ENCODE data around the gene PPP1R9A. TPM values are rescaled to one million over a fixed set of nuclear protein-coding genes. Genes with fewer than 3 reads are reported as not detected.

PPP1R9A gene
- 10 to 100 TPM in 3 of 4 donors, 1 to 10 TPM in 1; 4.7 to 23.9 (median 11.8) TPM for total RNA-seq

DNA sequence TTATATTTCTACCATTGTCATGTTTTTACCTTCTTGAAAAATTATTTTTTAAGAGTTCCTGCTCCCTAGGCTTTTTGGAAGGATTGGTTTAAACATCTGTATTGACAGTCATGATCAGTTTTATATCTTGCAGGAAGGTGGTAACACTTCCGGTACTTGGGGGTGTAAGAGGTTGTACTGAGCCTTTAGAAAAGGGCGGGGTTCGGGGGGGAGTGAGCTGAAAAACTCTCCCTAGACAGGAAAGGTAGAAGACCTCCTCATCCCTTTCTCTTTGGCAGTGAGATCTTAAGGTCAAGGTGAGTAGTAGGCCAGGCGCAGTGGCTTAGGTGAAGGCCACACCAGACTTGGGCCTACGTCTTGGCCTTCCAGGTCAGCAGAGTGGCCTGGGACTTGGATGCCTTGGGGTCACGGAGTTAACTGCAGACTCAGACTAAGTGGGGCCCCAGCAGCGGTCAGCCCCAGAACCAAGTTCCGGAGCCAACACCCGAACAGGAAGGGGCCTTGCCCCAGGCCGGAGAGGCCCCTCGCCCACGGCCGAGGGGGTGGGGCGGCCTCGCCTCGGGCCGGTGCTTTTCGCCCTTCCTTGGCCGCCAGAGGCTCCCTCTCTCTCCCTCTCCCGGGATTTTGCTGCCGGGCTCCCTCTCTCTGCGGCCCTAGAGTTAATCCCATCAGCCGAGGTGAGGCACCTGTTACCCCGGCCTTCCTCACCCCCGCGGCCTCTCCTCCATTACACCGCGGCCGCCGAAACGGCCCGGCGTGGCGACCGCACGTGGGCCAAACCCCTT lies at the start of gene PPP1R9A:
Gene PPP1R9A (plus strand): TSS at position 569 of the 785 bp plus-strand sequence. CDS start 2,520 bp downstream, outside the sequence.
- H3K4me3 ChIP-seq = peak within 1 kb of the TSS; percentile 36 to 78 (median 52)
- H3K9me3 ChIP-seq = no peaks in the 10 kb centered on the region
- H3K27ac ChIP-seq = peak within 1 kb of the TSS; percentile 43 to 68 (median 54)
- H3K27me3 ChIP-seq = no peaks in the 10 kb centered on the region
- DNase-seq = peak in 2 of 3 donors; percentile 53 to 72
- no peaks in the 10 kb centered on the region for H3K36me3 ChIP-seq
- TF ChIP-seq POLR2A (IDR thresholded peaks at IDR 0.05) = no peak
- TF ChIP-seq, protein P1, sequence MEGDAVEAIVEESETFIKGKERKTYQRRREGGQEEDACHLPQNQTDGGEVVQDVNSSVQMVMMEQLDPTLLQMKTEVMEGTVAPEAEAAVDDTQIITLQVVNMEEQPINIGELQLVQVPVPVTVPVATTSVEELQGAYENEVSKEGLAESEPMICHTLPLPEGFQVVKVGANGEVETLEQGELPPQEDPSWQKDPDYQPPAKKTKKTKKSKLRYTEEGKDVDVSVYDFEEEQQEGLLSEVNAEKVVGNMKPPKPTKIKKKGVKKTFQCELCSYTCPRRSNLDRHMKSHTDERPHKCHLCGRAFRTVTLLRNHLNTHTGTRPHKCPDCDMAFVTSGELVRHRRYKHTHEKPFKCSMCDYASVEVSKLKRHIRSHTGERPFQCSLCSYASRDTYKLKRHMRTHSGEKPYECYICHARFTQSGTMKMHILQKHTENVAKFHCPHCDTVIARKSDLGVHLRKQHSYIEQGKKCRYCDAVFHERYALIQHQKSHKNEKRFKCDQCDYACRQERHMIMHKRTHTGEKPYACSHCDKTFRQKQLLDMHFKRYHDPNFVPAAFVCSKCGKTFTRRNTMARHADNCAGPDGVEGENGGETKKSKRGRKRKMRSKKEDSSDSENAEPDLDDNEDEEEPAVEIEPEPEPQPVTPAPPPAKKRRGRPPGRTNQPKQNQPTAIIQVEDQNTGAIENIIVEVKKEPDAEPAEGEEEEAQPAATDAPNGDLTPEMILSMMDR (IDR thresholded peaks at IDR 0.05) = peak in 3 of 6 experiments; percentile 29 to 43 (median 38)
- peaks cover 0 to 4% (median 0%) of the 10 kb centered on the region in 4 donors for H3K4me1 ChIP-seq

DNA sequence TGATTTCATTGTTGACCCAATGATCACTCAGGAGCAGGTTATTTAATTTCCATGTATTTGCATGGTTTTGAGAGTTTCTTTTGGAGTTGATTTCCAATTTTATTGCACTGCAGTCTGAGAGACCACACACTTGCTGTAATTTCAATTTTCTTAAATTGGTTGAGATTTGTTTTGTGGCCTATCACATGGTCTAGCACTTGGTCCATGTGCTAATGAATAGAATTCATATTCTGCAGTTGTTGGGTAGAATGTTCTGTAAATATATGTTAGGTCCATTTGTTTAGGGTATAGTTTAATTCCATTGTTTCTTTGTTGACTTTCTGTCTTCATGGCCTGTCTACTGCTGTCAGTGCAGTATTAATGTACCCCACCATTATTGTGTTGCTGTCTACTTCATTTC lies 36.3 kb upstream of the PPP1R9A start:
- no peak overlapping the region for H3K27ac ChIP-seq
- no peak for TF ChIP-seq POLR2A (IDR thresholded peaks at IDR 0.05)
- TF ChIP-seq, protein P1 (IDR thresholded peaks at IDR 0.05) = no peak
- no peaks in the 10 kb centered on the region for H3K27me3 ChIP-seq
- DNase-seq = no peak
- H3K4me3 ChIP-seq = no peak overlapping the region
- H3K9me3 ChIP-seq = no peaks in the 10 kb centered on the region
- no peaks in the 10 kb centered on the region for H3K36me3 ChIP-seq
- H3K4me1 ChIP-seq = no peaks in the 10 kb centered on the region

DNA sequence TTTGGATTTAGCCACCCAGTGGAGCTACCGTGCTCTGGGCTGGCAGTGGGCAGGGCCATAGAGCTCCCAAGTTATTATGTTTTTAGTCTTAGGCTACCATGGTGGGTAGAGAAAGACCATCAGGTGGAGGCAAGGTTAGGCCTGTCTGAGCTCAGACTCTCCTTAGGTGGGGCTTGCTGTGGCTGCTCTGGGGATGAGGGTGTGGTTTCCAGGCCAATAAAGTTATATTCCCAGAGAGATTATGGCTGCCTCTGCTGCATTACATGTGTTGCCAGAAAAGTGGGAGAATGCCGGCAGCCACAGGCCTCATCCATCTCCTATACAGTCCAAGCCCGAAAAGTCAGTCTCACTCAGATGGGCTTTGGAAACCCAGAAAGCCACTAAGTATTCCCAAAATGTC lies 34.2 kb upstream of the PPP1R9A start:
- TF ChIP-seq POLR2A (IDR thresholded peaks at IDR 0.05) = no peak
- TF ChIP-seq, protein P1 (IDR thresholded peaks at IDR 0.05) = no peak
- no peak overlapping the region for H3K27ac ChIP-seq
- DNase-seq = no peak
- no peaks in the 10 kb centered on the region for H3K36me3 ChIP-seq
- H3K27me3 ChIP-seq = no peaks in the 10 kb centered on the region
- H3K9me3 ChIP-seq = peaks cover 0 to 6% (median 0%) of the 10 kb centered on the region in 4 donors
- no peak overlapping the region for H3K4me3 ChIP-seq
- no peaks in the 10 kb centered on the region for H3K4me1 ChIP-seq

DNA sequence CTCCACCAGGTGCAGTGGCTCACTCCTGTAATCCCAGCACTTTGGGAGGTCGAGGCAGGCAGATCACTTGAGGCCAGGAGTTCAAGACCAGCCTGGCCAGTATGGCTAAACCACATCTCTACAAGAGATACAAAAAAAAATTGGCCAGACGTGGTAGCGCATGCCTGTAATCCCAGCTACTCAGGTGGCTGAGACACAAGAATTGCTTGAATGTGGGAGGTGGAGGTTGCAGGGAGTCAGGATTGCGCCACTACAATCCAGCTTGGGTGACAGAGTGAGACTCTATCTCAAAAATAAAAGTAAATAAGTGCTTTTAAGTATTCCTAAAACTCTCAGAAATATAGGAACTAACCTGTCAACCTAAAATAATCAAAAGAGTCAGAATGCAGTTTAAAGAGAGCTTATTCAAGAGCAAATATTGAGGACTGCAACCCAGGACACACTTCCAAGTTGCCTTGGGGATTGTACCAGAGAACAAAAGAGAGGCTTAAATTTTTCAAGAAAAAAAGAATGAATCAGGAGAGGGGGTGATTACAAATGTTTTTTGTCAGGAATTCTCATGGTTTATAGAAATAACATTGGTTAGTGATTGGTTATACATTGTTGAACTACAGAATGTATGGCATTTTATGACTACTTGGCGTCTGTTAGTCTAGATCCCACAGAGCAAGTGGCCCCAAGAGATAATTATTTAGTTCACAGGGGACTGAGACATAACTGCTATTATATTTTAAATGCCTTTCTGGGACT lies 33.2 kb upstream of the PPP1R9A start:
- Histone ChIP-seq H3K36me3 (no peaks in the 10 kb centered on the region), H3K4me3 (no peak overlapping the region), H3K27me3 (no peaks in the 10 kb centered on the region), H3K9me3 (peaks cover 0 to 8% (median 0%) of the 10 kb centered on the region in 4 donors), H3K27ac (no peak overlapping the region), H3K4me1 (no peaks in the 10 kb centered on the region)
- DNase-seq = no peak
- TF ChIP-seq POLR2A (IDR thresholded peaks at IDR 0.05) = no peak
- TF ChIP-seq, protein P1 (IDR thresholded peaks at IDR 0.05) = no peak

DNA sequence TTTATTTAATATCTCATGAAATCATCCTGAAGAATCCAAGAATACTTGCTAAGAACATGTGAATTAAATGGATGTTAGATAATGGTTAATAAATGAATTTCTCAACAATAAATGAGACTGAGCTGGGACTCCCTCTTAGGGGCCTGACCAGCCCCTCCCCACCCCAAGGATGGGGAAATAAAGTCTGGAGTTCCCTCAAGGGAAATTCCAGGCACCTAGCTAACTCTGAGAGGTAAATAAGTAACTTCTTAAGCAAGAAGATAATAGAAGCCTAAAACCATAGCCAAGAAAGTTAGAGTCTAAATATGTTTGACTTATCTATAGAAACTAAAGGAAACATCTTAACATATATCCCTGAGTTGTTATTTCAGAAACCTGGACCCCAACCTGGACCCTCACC lies 32.2 kb upstream of the PPP1R9A start:
- Histone ChIP-seq H3K27ac (no peak overlapping the region), H3K4me3 (no peak overlapping the region), H3K4me1 (no peaks in the 10 kb centered on the region), H3K27me3 (no peaks in the 10 kb centered on the region), H3K9me3 (peaks cover 0 to 8% (median 0%) of the 10 kb centered on the region in 4 donors), H3K36me3 (no peaks in the 10 kb centered on the region)
- TF ChIP-seq, protein P1 (IDR thresholded peaks at IDR 0.05) = no peak
- TF ChIP-seq POLR2A (IDR thresholded peaks at IDR 0.05) = no peak
- DNase-seq = no peak

Measured in Peyer's patch (tissue), 4 donors.